ENCODE measurements around the gene GJB1.

GJB1 gene

GRCh38 chrX:71236836-71237235 lies 13.8 kb downstream of the GJB1 start:
- no peak overlapping the region for H3K4me3 ChIP-seq (replicated peaks; ENCODE audit: low read depth, low read length)
- TF ChIP-seq CTCF (IDR thresholded peaks at IDR 0.05; ENCODE audit: low read length, missing control alignments): no peak
- no peak for DNase-seq (ENCODE audit: low read depth)

DNA sequence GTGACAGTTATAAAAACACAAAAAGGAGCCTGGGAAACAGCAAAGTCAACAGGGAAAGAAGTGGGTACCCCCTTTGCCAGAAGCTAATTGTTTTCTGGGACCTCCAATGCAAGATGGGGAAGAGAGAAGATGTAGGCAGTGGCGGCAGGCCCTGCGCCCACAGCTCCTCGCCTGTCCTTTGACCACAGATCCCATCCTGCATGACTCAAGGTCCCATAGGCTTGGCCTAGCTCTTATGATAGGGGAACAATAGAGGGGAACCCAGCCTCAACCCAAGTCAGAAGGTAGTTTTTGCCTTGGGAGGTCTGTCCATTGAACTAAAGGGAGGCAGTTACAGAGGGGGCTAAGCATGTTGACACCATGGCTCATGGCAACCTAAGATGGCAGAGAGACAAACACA lies 16.8 kb downstream of the GJB1 start:
- H3K4me3 ChIP-seq (replicated peaks; ENCODE audit: low read depth, low read length): no peak overlapping the region
- TF ChIP-seq CTCF (IDR thresholded peaks at IDR 0.05; ENCODE audit: low read length, missing control alignments): no peak
- no peak for DNase-seq (ENCODE audit: low read depth)

GRCh38 chrX:71241301-71241700 lies 18.3 kb downstream of the GJB1 start:
- TF ChIP-seq CTCF (IDR thresholded peaks at IDR 0.05; ENCODE audit: low read length, missing control alignments): no peak

GRCh38 chrX:71244359-71245128 lies 21.5 kb downstream of the GJB1 start:
- no peak for TF ChIP-seq CTCF (IDR thresholded peaks at IDR 0.05; ENCODE audit: low read length, missing control alignments)
- no peak overlapping the region for H3K4me3 ChIP-seq (replicated peaks; ENCODE audit: low read depth, low read length)
- DNase-seq (ENCODE audit: low read depth): no peak

More at GRCh38 chrX:71241301-71241700, 18.3 kb downstream of the GJB1 start:
- no peak for DNase-seq (ENCODE audit: low read depth)
- H3K4me3 ChIP-seq (replicated peaks; ENCODE audit: low read depth, low read length): no peak overlapping the region

DNA sequence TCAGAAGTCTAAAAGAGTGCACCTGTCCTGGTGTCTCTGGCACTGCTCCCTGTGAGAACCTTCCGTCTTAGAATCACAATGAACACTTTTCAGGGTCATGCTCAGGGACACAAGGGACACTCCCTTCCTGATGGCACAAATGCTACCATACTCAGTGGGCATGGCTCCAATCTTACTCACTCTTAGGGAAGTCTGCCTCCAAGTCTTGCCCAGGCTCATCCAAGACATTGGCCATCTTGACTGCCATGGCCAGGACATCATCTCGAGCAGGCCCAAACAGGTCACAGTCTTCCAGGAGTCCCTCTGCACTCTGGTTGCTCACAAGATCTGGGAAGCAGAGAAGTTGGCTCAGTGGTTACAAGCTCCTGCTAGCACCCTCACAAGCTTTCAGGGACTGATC lies 22.1 kb downstream of the GJB1 start:
- no peak overlapping the region for H3K4me3 ChIP-seq (replicated peaks; ENCODE audit: low read depth, low read length)
- no peak for DNase-seq (ENCODE audit: low read depth)
- TF ChIP-seq CTCF (IDR thresholded peaks at IDR 0.05; ENCODE audit: low read length, missing control alignments): no peak

GRCh38 chrX:71250841-71251240 lies 27.8 kb downstream of the GJB1 start:
- DNase-seq (ENCODE audit: low read depth): no peak
- no peak for TF ChIP-seq CTCF (IDR thresholded peaks at IDR 0.05; ENCODE audit: low read length, missing control alignments)
- H3K4me3 ChIP-seq (replicated peaks; ENCODE audit: low read depth, low read length): no peak overlapping the region

GRCh38 chrX:71251466-71251973 lies 28.5 kb downstream of the GJB1 start:
- H3K4me3 ChIP-seq (replicated peaks; ENCODE audit: low read depth, low read length): no peak overlapping the region
- no peak for TF ChIP-seq CTCF (IDR thresholded peaks at IDR 0.05; ENCODE audit: low read length, missing control alignments)
- DNase-seq (ENCODE audit: low read depth): no peak

Measured in fibroblast of pulmonary artery (primary cell).